ENCODE data around the gene SLC23A2. TPM values are rescaled to one million over a fixed set of nuclear protein-coding genes. Genes with fewer than 3 reads are reported as not detected.

SLC23A2 gene
- total RNA-seq, 2 donors from 2014 or later, result 4.6 to 5.1 TPM

DNA sequence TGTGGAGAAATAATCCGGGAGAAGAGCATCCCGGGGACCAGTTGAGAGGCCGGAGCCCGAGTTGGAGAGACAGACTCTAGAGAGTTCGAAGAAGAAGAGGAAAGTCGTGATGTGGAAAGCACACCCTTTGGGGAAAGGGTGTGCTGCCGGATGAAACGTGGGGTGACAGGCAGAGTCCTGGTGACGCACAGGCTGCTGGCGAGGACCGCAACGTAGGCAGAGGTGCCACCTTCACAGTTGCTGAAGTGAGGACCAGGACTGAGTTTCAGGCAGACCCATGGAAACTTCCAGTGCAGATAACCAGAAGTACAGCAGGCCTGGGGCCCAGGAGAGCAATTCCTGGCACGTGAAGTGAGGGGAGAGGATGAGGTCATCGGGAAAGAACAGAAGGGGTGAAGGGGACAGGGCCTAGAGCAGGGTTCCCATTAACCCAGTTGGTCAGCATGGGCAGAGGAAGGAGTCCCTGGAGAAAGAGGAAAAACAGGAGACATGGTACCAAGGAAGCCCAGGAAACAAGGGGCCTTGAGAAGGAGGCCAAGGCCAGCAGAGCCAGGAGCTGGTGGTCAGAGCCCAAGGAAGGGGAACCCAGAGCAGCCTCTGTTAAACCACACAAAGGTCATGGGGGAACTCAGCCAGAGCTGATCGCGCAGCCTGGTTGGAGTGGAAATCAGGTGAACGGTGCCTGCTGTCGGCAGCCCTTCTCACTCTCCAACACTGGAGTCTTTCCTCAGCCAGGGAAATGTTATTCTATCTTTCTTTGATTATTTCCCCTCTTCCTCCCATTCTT is 195.5 kb downstream of the SLC23A2 start:
- Histone ChIP-seq H3K27ac (no peak overlapping the region), H3K9ac (ENCODE audit: low read depth in 2 of 2, low read length in 2 of 2) (no peak overlapping the region), H3K27me3 (no peaks in the 10 kb centered on the region), H3K36me3 (no peaks in the 10 kb centered on the region), H3K9me3 (no peaks in the 10 kb centered on the region), H3K4me3 (no peak overlapping the region), H3K4me1 (no peaks in the 10 kb centered on the region)
- intact Hi-C loops (cut with DNase I), result no loop called here
- TF ChIP-seq, protein P1, sequence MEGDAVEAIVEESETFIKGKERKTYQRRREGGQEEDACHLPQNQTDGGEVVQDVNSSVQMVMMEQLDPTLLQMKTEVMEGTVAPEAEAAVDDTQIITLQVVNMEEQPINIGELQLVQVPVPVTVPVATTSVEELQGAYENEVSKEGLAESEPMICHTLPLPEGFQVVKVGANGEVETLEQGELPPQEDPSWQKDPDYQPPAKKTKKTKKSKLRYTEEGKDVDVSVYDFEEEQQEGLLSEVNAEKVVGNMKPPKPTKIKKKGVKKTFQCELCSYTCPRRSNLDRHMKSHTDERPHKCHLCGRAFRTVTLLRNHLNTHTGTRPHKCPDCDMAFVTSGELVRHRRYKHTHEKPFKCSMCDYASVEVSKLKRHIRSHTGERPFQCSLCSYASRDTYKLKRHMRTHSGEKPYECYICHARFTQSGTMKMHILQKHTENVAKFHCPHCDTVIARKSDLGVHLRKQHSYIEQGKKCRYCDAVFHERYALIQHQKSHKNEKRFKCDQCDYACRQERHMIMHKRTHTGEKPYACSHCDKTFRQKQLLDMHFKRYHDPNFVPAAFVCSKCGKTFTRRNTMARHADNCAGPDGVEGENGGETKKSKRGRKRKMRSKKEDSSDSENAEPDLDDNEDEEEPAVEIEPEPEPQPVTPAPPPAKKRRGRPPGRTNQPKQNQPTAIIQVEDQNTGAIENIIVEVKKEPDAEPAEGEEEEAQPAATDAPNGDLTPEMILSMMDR (IDR thresholded peaks at IDR 0.05), result no peak
- no peak for DNase-seq

DNA sequence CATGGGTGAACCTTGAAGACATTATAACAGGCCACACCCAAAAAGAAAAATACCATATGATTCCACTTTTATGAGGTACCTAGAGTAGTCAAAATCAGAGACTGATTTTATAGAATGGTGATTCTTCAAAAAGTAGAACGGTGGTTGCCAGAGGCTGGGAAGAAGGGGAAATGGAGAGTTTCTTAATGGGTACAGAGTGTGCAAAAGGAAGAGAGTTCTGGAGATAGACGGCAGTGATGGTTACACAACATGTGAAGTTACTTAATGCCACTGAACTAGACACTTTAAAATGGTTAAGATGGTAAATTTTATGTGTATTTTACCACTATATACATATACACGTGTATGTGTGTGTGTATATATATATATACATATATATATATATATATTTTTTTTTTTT is 198.8 kb downstream of the SLC23A2 start:
- Histone ChIP-seq H3K9ac (ENCODE audit: low read depth in 2 of 2, low read length in 2 of 2) (no peak overlapping the region), H3K36me3 (no peaks in the 10 kb centered on the region), H3K27ac (no peak overlapping the region), H3K27me3 (no peaks in the 10 kb centered on the region), H3K4me1 (no peaks in the 10 kb centered on the region), H3K4me3 (no peak overlapping the region), H3K9me3 (no peaks in the 10 kb centered on the region)
- intact Hi-C loops (cut with DNase I), result no loop called here
- TF ChIP-seq, protein P1 (IDR thresholded peaks at IDR 0.05), result no peak
- no peak for DNase-seq

Other genes with a start within 250 kb of the SLC23A2 start
- 1 to 10 TPM; 1.6 to 5.4 TPM for gene RASSF2, start 177.9 kb downstream of the SLC23A2 start, total RNA-seq
- gene TMEM230, start 111.6 kb upstream of the SLC23A2 start, total RNA-seq, result 10 to 100 TPM; 54.0 to 80.3 TPM
- 100 to 1,000 TPM in 1 of 2 donors, 10 to 100 TPM in 1; 59.0 to 204 TPM for gene PCNA, start 118.4 kb upstream of the SLC23A2 start, total RNA-seq
- gene CDS2, start 125.5 kb upstream of the SLC23A2 start, total RNA-seq, result 10 to 100 TPM; 31.7 to 44.3 TPM

All from colonic mucosa (tissue), 4 donors.